Left lung (tissue), 10 donors: ENCODE results near the gene ACTG1. TPM values are rescaled to one million over a fixed set of nuclear protein-coding genes. Genes with fewer than 3 reads are reported as not detected.

Experiments used
- ATAC-seq: fragments of 200-7000 bp; cut with Tn5 transposase; one replicate; pipeline ENCODE4 v1.9.1; 2020; ENCODE audit warnings: moderate library complexity
- DNase-seq, 4 donors: peaks; one replicate each; pipeline ENCODE4 v3.0.0-alpha.2; 2013 to 2020
- H3K27ac ChIP-seq, 2 donors: fragments of 200-600 bp; sonication (generic) in 1 of 2; one replicate each; pipeline versions ENCODE4 v1.5.0 to v1.8.0; 2020 to 2021
- H3K27me3 ChIP-seq, 2 donors: fragments of 200-600 bp; sonication (generic) in 1 of 2; one replicate each; pipeline versions ENCODE4 v1.5.0 to v1.8.0; 2020 to 2021
- H3K36me3 ChIP-seq, 2 donors: fragments of 200-600 bp; sonication (generic) in 1 of 2; one replicate each; pipeline versions ENCODE4 v1.5.0 to v1.8.0; 2020 to 2021
- H3K4me1 ChIP-seq, 2 donors: fragments of 200-600 bp; one replicate each; pipeline ENCODE4 v1.8.0; 2021
- H3K4me3 ChIP-seq, 2 donors: fragments of 200-600 bp; sonication (generic) in 1 of 2; one replicate each; pipeline versions ENCODE4 v1.5.0 to v1.8.0; 2020 to 2021; ENCODE audit warnings: mild to moderate bottlenecking in 1 of 2
- H3K9me3 ChIP-seq, 2 donors: fragments of 200-600 bp; sonication (generic) in 1 of 2; one replicate each; pipeline versions ENCODE4 v1.5.0 to v1.8.0; 2020 to 2021
- CTCF ChIP-seq, 2 donors: fragments of 200-600 bp; sonication (generic) in 1 of 2; IDR thresholded peaks; one replicate each; pipeline versions ENCODE4 v1.5.0 to v1.8.0; 2021; ENCODE audit warnings: antibody characterized with exemption in 2 of 2
- intact Hi-C, 2 donors: fragments of 100-400 bp; cut with DNase I; formaldehyde crosslinking; loops; one replicate each; pipeline versions ENCODE4 v1.11.2 to v1.14.2; 2022
- polyA plus RNA-seq, 6 donors: library from polyadenylated mRNA; unstranded; fragments of 120-200 nt; gene quantifications; one replicate each; pipeline ENCODE4 v1.2.1, GENCODE V29; 2013; ENCODE audit not compliant: insufficient read length in 6 of 6
- total RNA-seq, 2 donors: library from RNA; stranded (reverse); fragmentation: NEBNext Ultra II Directional; extraction: Animal tissue kit (Norgen Biotek cat#: 25700); gene quantifications; one replicate each; pipeline ENCODE4 v1.2.1, GENCODE V29; 2021
- donor health status: DM: no; HTN: yes; CAD: no.
- donor health status: DM: no; HTN: no; CAD: no.

ACTG1 gene
- total and polyA plus RNA-seq, 8 donors, result 2,385 to 3,414 (median 2,872) TPM

GRCh38 chr17:81547614-81547982 lies 35.0 kb upstream of the ACTG1 start:
- DNase-seq (peak in 1 of 4 donors; percentile 58), ATAC-seq (no peak)
- no peak overlapping the region for H3K27ac ChIP-seq
- no peak for TF ChIP-seq CTCF (IDR thresholded peaks at IDR 0.05)
- no peaks in the 10 kb centered on the region for H3K27me3 ChIP-seq
- H3K36me3 ChIP-seq, result peaks cover 0 to 82% of the 10 kb centered on the region in 2 donors
- H3K4me1 ChIP-seq, result peaks cover 6 to 24% of the 10 kb centered on the region in 2 donors
- intact Hi-C loops, result no loop called here
- H3K4me3 ChIP-seq, result no peak overlapping the region
- H3K9me3 ChIP-seq, result no peaks in the 10 kb centered on the region

- Histone ChIP-seq H3K36me3 (peaks cover 0 to 88% of the 10 kb centered on the region in 2 donors), H3K27ac (no peak overlapping the region), H3K4me1 (peaks cover 6 to 24% of the 10 kb centered on the region in 2 donors), H3K9me3 (no peaks in the 10 kb centered on the region), H3K4me3 (no peak overlapping the region), H3K27me3 (no peaks in the 10 kb centered on the region)
- intact Hi-C loops, result no loop called here
- DNase-seq, result peak in 1 of 4 donors; percentile 74
- ATAC-seq, result no peak
- TF ChIP-seq CTCF (IDR thresholded peaks at IDR 0.05), result no peak
Measured at GRCh38 chr17:81546906-81547613, 34.5 kb upstream of the ACTG1 start.

- Histone ChIP-seq H3K4me1 (peaks cover 0 to 10% of the 10 kb centered on the region in 2 donors), H3K9me3 (no peaks in the 10 kb centered on the region), H3K27me3 (no peaks in the 10 kb centered on the region), H3K27ac (no peak overlapping the region), H3K36me3 (peaks cover 0 to 96% of the 10 kb centered on the region in 2 donors), H3K4me3 (no peak overlapping the region)
- DNase-seq (peak in 1 of 4 donors; percentile 57), ATAC-seq (no peak)
- intact Hi-C loops, result no loop called here
- no peak for TF ChIP-seq CTCF (IDR thresholded peaks at IDR 0.05)
Measured at GRCh38 chr17:81545160-81545949, 32.8 kb upstream of the ACTG1 start.

GRCh38 chr17:81544281-81544974 lies 31.8 kb upstream of the ACTG1 start:
- H3K4me3 ChIP-seq, result no peak overlapping the region
- no peaks in the 10 kb centered on the region for H3K9me3 ChIP-seq
- DNase-seq, result peak in 1 of 4 donors; percentile 68
- no peak for TF ChIP-seq CTCF (IDR thresholded peaks at IDR 0.05)
- H3K27me3 ChIP-seq, result no peaks in the 10 kb centered on the region
- peaks cover 0 to 1% of the 10 kb centered on the region in 2 donors for H3K4me1 ChIP-seq
- intact Hi-C loops, result no loop called here
- no peak for ATAC-seq
- peaks cover 0 to 96% of the 10 kb centered on the region in 2 donors for H3K36me3 ChIP-seq
- no peak overlapping the region for H3K27ac ChIP-seq

- Histone ChIP-seq H3K9me3 (no peaks in the 10 kb centered on the region), H3K27me3 (peaks cover 0 to under 1% of the 10 kb centered on the region in 2 donors), H3K27ac (no peak overlapping the region), H3K4me3 (no peak overlapping the region), H3K36me3 (peaks cover 0 to 96% of the 10 kb centered on the region in 2 donors), H3K4me1 (no peaks in the 10 kb centered on the region)
- ATAC-seq, result no peak
- intact Hi-C loops, result no loop called here
- DNase-seq, result peak in 1 of 4 donors; percentile 71
- TF ChIP-seq CTCF (IDR thresholded peaks at IDR 0.05), result no peak
Measured at GRCh38 chr17:81543756-81544155, 31.2 kb upstream of the ACTG1 start.
